AG04450 (cell line): ENCODE data around the gene PRKN. TPM values are rescaled to one million over a fixed set of nuclear protein-coding genes. Genes with fewer than 3 reads are reported as not detected.

Source experiments
- CTCF ChIA-PET: fragments of 300-600, 350-600 bp; formaldehyde crosslinking; extraction: SDS; loops from one replicate; lab custom pipeline; 2022; ENCODE audit warnings: antibody characterized with exemption, inconsistent platforms; lab: Charles Lee
- POLR2A ChIA-PET: fragments of 350-600 bp; formaldehyde crosslinking; extraction: SDS; loops from one replicate; lab custom pipeline; 2021; ENCODE audit warnings: antibody characterized with exemption, inconsistent platforms; lab: Yijun Ruan, JAX
- DNase-seq: peaks from one replicate; pipeline ENCODE4 v3.0.0-alpha.2; 2011; ENCODE audit warnings: low read depth, low spot score
- H3K27ac ChIP-seq: one replicate; pipeline ENCODE4 v1.5.1; 2012; ENCODE audit warnings: low read depth, low read length, control low read depth
- H3K27me3 ChIP-seq: one replicate; pipeline ENCODE4 v1.6.0; 2012; ENCODE audit warnings: low read length; ENCODE audit not compliant: control insufficient read depth, insufficient read depth
- H3K4me3 ChIP-seq: 2 replicates; pipeline ENCODE4 v1.5.1; 2011; ENCODE audit warnings: mild to moderate bottlenecking, low read depth, low read length, control low read depth
- H3K9me3 ChIP-seq: 2 replicates; pipeline ENCODE4 v1.5.1; 2012; ENCODE audit warnings: low read length; ENCODE audit not compliant: control insufficient read depth, insufficient read depth
- CTCF ChIP-seq: IDR thresholded peaks from 2 replicates; pipeline ENCODE4 v1.5.1; 2011; ENCODE audit warnings: low read depth, low read length, control low read depth, inconsistent platforms
- polyA plus RNA-seq: library from polyadenylated mRNA; depleted of rRNA; stranded (reverse); fragments of >200 nt; gene quantifications from 2 replicates; pipeline ENCODE4 v1.2.3, GENCODE V29; 2011

The PRKN gene
- polyA plus RNA-seq, 1 experiment: not detected

- TF ChIP-seq CTCF: no peak
- Histone ChIP-seq H3K9me3 (peaks cover 15% of the 10 kb centered on the region), H3K27ac (no peak overlapping the region), H3K4me3 (no peak overlapping the region), H3K27me3 (no peaks in the 10 kb centered on the region)
- DNase-seq: no peak
- CTCF ChIA-PET: no interaction called here
- POLR2A ChIA-PET: no interaction called here
Measured at GRCh38 chr6:162108041-162108440, 619.5 kb downstream of the PRKN start.

- Histone ChIP-seq H3K27ac (no peak overlapping the region), H3K27me3 (no peaks in the 10 kb centered on the region), H3K4me3 (no peak overlapping the region), H3K9me3 (peaks cover 6% of the 10 kb centered on the region)
- CTCF ChIA-PET: no interaction called here
- no peak for DNase-seq
- TF ChIP-seq CTCF: no peak
- POLR2A ChIA-PET: no interaction called here
Measured at GRCh38 chr6:162100096-162100495, 627.5 kb downstream of the PRKN start.

- ChIA-PET CTCF (no interaction called here), POLR2A (no interaction called here)
- TF ChIP-seq CTCF: no peak
- H3K27me3 ChIP-seq: no peaks in the 10 kb centered on the region
- H3K9me3 ChIP-seq: peaks cover 6% of the 10 kb centered on the region
- DNase-seq: peak; percentile 24
- H3K27ac ChIP-seq: no peak overlapping the region
- H3K4me3 ChIP-seq: no peak overlapping the region
Measured at GRCh38 chr6:162099685-162100084, 627.9 kb downstream of the PRKN start.

GRCh38 chr6:162092816-162093502 is 634.6 kb downstream of the PRKN start:
- no peak overlapping the region for H3K4me3 ChIP-seq
- POLR2A ChIA-PET: no interaction called here
- DNase-seq: no peak

GRCh38 chr6:162090734-162091133 is 636.8 kb downstream of the PRKN start:
- H3K27me3 ChIP-seq: no peaks in the 10 kb centered on the region

More at GRCh38 chr6:162092816-162093502, 634.6 kb downstream of the PRKN start:
- CTCF ChIA-PET: no interaction called here
- Histone ChIP-seq H3K9me3 (peaks cover 8% of the 10 kb centered on the region; the same call in 1 of the 2 replicates), H3K27me3 (no peaks in the 10 kb centered on the region), H3K27ac (no peak overlapping the region)
- no peak for TF ChIP-seq CTCF

More at GRCh38 chr6:162090734-162091133, 636.8 kb downstream of the PRKN start:
- Histone ChIP-seq H3K4me3 (no peak overlapping the region), H3K27ac (no peak overlapping the region), H3K9me3 (peaks cover 8% of the 10 kb centered on the region; the same call in 1 of the 2 replicates)
- ChIA-PET CTCF (no interaction called here), POLR2A (no interaction called here)
- TF ChIP-seq CTCF: no peak
- no peak for DNase-seq
